GM13976 (cell line): ENCODE data around the gene AARS1.
"Not testable (repeated sequence)": the region's sequence is repeated elsewhere in the genome, so short reads cannot be mapped to it uniquely, and the experiment has no call there.

Experiments
- DNase-seq: peaks from one replicate; pipeline ENCODE4 v3.0.0; 2012; ENCODE audit warnings: low spot score
- in situ Hi-C: fragments of 300-500 bp; cut with MboI; formaldehyde crosslinking; loops from one replicate; pipeline ENCODE4 v1.12.0; 2022; ENCODE audit warnings: low sequenced_read_pairs, mixed read lengths, inconsistent platforms; ENCODE audit not compliant: unreplicated experiment

AARS1 gene

GRCh38 chr16:70203508-70203907 lies 85.8 kb downstream of the AARS1 start:
- DNase-seq, in situ Hi-C loops: not testable (repeated sequence)
